NCI-H524 (cell line): ENCODE data around the gene EPHA10.
"Not testable (repeated sequence)": the region's sequence is repeated elsewhere in the genome, so short reads cannot be mapped to it uniquely, and the experiment has no call there.

Experiments used
- DNase-seq, 2 experiments: peaks; one replicate each; lab custom pipeline; 2025; lab: John Stamatoyannopoulos, UW

The EPHA10 gene

GRCh38 chr1:37716321-37716720 is 48.6 kb downstream of the EPHA10 start:
- DNase-seq = no peak

GRCh38 chr1:37714689-37715088 is 50.2 kb downstream of the EPHA10 start:
- no peak for DNase-seq

GRCh38 chr1:37714226-37714625 is 50.7 kb downstream of the EPHA10 start:
- DNase-seq = no peak

GRCh38 chr1:37708471-37708870 is 56.4 kb downstream of the EPHA10 start:
- DNase-seq = no peak

- no peak for DNase-seq
These were observed 59.5 kb downstream of the EPHA10 start for GRCh38 chr1:37705399-37705798.

GRCh38 chr1:37704966-37705365 is 60.0 kb downstream of the EPHA10 start:
- no peak for DNase-seq

GRCh38 chr1:37703061-37703460 is 61.9 kb downstream of the EPHA10 start:
- DNase-seq = no peak

GRCh38 chr1:37701051-37701450 is 63.9 kb downstream of the EPHA10 start:
- no peak for DNase-seq

GRCh38 chr1:37699147-37699546 is 65.8 kb downstream of the EPHA10 start:
- no peak for DNase-seq

GRCh38 chr1:37697737-37698136 is 67.2 kb downstream of the EPHA10 start:
- no peak for DNase-seq

- DNase-seq = no peak
These were observed 67.8 kb downstream of the EPHA10 start for GRCh38 chr1:37697090-37697489.

GRCh38 chr1:37692834-37693175 is 72.1 kb downstream of the EPHA10 start:
- DNase-seq = peak in 1 of 2 experiments; percentile 25

GRCh38 chr1:37692078-37692833 is 72.7 kb downstream of the EPHA10 start, which contains the start of gene CDCA8:
Gene CDCA8 (plus strand): TSS chr1:37692516. CDS start chr1:37692691, 175 bp downstream.
- peak; percentile 94 to 95 for DNase-seq

- DNase-seq = peak in 1 of 2 experiments; percentile 29
These were observed 73.3 kb downstream of the EPHA10 start for GRCh38 chr1:37691497-37692077.

GRCh38 chr1:37688926-37689325 is 76.0 kb downstream of the EPHA10 start:
- DNase-seq = no peak

- not testable (repeated sequence) for DNase-seq
These were observed 77.2 kb downstream of the EPHA10 start for GRCh38 chr1:37687764-37688163.

- no peak for DNase-seq
These were observed 79.2 kb downstream of the EPHA10 start for GRCh38 chr1:37685722-37686121.

- DNase-seq = not testable (repeated sequence)
These were observed 80.7 kb downstream of the EPHA10 start for GRCh38 chr1:37684182-37684581.

- DNase-seq = peak in 1 of 2 experiments; percentile 47
These were observed 82.5 kb downstream of the EPHA10 start for GRCh38 chr1:37682334-37682987.

GRCh38 chr1:37680933-37681332 is 84.0 kb downstream of the EPHA10 start:
- no peak for DNase-seq

GRCh38 chr1:37677808-37678207 is 87.1 kb downstream of the EPHA10 start:
- no peak for DNase-seq

- no peak for DNase-seq
These were observed 87.8 kb downstream of the EPHA10 start for GRCh38 chr1:37677143-37677439.
